DND-41 (cell line): Measurements from ENCODE around the gene EXOC1L.

Source experiments
- EZH2 ChIP-seq: IDR thresholded peaks from 3 replicates; pipeline ENCODE4 v1.6.1; 2012; ENCODE audit warnings: borderline replicate concordance, low read depth, mild to moderate bottlenecking, moderate library complexity, low read length, inconsistent platforms; ENCODE audit not compliant: severe bottlenecking
- TF ChIP-seq, protein P1 (sequence below): IDR thresholded peaks from 2 replicates; pipeline ENCODE4 v1.5.1; 2012; ENCODE audit warnings: borderline replicate concordance, low read length, moderate library complexity, mild to moderate bottlenecking; ENCODE audit not compliant: poor library complexity, severe bottlenecking; ENCODE audit errors: extremely low read depth

GRCh38 chr4:55781341-55781740 lies 38.2 kb upstream of the EXOC1L start:
- TF ChIP-seq, protein P1, sequence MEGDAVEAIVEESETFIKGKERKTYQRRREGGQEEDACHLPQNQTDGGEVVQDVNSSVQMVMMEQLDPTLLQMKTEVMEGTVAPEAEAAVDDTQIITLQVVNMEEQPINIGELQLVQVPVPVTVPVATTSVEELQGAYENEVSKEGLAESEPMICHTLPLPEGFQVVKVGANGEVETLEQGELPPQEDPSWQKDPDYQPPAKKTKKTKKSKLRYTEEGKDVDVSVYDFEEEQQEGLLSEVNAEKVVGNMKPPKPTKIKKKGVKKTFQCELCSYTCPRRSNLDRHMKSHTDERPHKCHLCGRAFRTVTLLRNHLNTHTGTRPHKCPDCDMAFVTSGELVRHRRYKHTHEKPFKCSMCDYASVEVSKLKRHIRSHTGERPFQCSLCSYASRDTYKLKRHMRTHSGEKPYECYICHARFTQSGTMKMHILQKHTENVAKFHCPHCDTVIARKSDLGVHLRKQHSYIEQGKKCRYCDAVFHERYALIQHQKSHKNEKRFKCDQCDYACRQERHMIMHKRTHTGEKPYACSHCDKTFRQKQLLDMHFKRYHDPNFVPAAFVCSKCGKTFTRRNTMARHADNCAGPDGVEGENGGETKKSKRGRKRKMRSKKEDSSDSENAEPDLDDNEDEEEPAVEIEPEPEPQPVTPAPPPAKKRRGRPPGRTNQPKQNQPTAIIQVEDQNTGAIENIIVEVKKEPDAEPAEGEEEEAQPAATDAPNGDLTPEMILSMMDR, result no peak
- no peak for TF ChIP-seq EZH2
